ENCODE data around the gene FAM181A.

The FAM181A gene

GRCh38 chr14:93944348-93945069 is 17.4 kb downstream of the FAM181A start:
- Histone ChIP-seq H3K36me3 (replicated peaks) (no peaks in the 10 kb centered on the region), H3K4me3 (ENCODE audit: low read depth, low read length) (no peak overlapping the region), H3K27me3 (replicated peaks) (no peaks in the 10 kb centered on the region), H3K27ac (no peak overlapping the region)
- in situ Hi-C loops (cut with HindIII; ENCODE audit: low pct_ligation_motif_present, low sequenced_read_pairs): no loop called here
- DNase-seq: no peak
- no peak for TF ChIP-seq CTCF (IDR thresholded peaks at IDR 0.05; ENCODE audit: low read depth, low read length, missing control alignments)

DNA sequence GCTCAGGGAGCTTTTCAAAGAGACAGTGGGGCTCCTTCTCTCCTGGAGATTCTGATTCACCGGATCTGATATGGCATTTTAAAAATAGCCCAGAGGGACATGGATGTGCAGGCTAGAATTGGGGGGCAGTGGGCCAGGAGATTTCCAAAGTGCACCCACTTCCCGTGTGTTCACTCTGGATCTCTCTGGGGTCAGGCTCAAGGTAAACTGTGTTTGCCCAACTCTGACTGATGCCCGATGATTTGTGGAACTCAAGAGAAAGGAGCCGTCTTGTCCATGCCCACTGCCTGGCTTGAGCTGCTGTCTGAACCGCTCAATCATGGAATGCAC is 17.9 kb downstream of the FAM181A start:
- no peak for DNase-seq
- Histone ChIP-seq H3K36me3 (replicated peaks) (no peaks in the 10 kb centered on the region), H3K4me3 (ENCODE audit: low read depth, low read length) (no peak overlapping the region), H3K27ac (no peak overlapping the region), H3K27me3 (replicated peaks) (no peaks in the 10 kb centered on the region)
- in situ Hi-C loops (cut with HindIII; ENCODE audit: low pct_ligation_motif_present, low sequenced_read_pairs): no loop called here
- no peak for TF ChIP-seq CTCF (IDR thresholded peaks at IDR 0.05; ENCODE audit: low read depth, low read length, missing control alignments)

- H3K36me3 ChIP-seq (replicated peaks): no peaks in the 10 kb centered on the region
- H3K27ac ChIP-seq: no peak overlapping the region
- no peak for TF ChIP-seq CTCF (IDR thresholded peaks at IDR 0.05; ENCODE audit: low read depth, low read length, missing control alignments)
- DNase-seq: peak; percentile 24
- in situ Hi-C loops (cut with HindIII; ENCODE audit: low pct_ligation_motif_present, low sequenced_read_pairs): no loop called here
- H3K4me3 ChIP-seq (ENCODE audit: low read depth, low read length): no peak overlapping the region
- no peaks in the 10 kb centered on the region for H3K27me3 ChIP-seq (replicated peaks)
These were observed 19.0 kb downstream of the FAM181A start for GRCh38 chr14:93946104-93946503.

DNA sequence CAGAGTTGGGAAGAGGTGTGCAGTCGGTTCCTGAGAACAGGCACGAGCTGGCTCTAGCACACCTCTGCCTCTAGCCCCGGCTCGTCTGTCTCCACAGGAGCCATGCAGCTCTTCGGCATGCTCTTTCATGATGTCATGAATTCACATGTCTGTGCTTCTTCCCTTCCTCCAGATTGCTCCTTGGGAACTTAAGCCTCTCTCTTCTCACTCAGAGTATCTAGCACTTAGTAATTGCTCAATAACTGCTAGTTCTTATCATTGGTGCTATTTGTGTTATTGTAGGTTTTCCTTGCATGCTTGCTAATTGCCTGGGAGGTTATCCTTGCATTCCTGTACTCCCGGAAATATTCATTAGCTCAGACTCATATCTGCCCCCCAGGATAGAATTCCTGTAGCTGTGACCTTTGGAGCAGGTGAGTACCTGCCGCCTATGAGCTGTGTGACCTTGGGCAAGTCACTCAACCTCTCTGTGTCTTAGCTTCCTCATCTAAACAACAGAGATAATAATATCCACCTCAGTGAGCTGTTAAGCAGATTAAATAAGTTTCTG is 19.5 kb downstream of the FAM181A start:
- DNase-seq: peak; percentile 37
- H3K4me3 ChIP-seq (ENCODE audit: low read depth, low read length): no peak overlapping the region
- no peaks in the 10 kb centered on the region for H3K36me3 ChIP-seq (replicated peaks)
- in situ Hi-C loops (cut with HindIII; ENCODE audit: low pct_ligation_motif_present, low sequenced_read_pairs): no loop called here
- no peak overlapping the region for H3K27ac ChIP-seq
- no peaks in the 10 kb centered on the region for H3K27me3 ChIP-seq (replicated peaks)
- no peak for TF ChIP-seq CTCF (IDR thresholded peaks at IDR 0.05; ENCODE audit: low read depth, low read length, missing control alignments)

- Histone ChIP-seq H3K27me3 (replicated peaks) (no peaks in the 10 kb centered on the region), H3K4me3 (ENCODE audit: low read depth, low read length) (no peak overlapping the region), H3K36me3 (replicated peaks) (no peaks in the 10 kb centered on the region), H3K27ac (no peak overlapping the region)
- no peak for DNase-seq
- in situ Hi-C loops (cut with HindIII; ENCODE audit: low pct_ligation_motif_present, low sequenced_read_pairs): no loop called here
- TF ChIP-seq CTCF (IDR thresholded peaks at IDR 0.05; ENCODE audit: low read depth, low read length, missing control alignments): no peak
These were observed 20.1 kb downstream of the FAM181A start for GRCh38 chr14:93947282-93947681.

Measured in brain microvascular endothelial cell (primary cell).